Epithelial cell of proximal tubule (primary cell): ENCODE results near the gene SNX19. TPM values are rescaled to one million over a fixed set of nuclear protein-coding genes. Genes with fewer than 3 reads are reported as not detected.

ENCODE experiments used
- DNase-seq: peaks from one replicate; pipeline ENCODE4 v3.0.0-alpha.2; 2011; ENCODE audit warnings: low read depth
- H3K4me3 ChIP-seq: 2 replicates; pipeline ENCODE4 v1.5.1; 2011; ENCODE audit warnings: low read depth, mild to moderate bottlenecking, low read length
- total RNA-seq: library from RNA; depleted of rRNA; stranded (reverse); fragments of >200 nt; gene quantifications from 2 replicates; pipeline ENCODE4 v1.2.3, GENCODE V29; 2015
- TF ChIP-seq, protein P1 (sequence below): conservative IDR thresholded peaks from 2 replicates; pipeline ENCODE4 v1.5.1; 2012; ENCODE audit warnings: low read depth, mild to moderate bottlenecking, low read length

SNX19 gene
- total RNA-seq, 1 donor from 2014 or later = 43.5 TPM

DNA sequence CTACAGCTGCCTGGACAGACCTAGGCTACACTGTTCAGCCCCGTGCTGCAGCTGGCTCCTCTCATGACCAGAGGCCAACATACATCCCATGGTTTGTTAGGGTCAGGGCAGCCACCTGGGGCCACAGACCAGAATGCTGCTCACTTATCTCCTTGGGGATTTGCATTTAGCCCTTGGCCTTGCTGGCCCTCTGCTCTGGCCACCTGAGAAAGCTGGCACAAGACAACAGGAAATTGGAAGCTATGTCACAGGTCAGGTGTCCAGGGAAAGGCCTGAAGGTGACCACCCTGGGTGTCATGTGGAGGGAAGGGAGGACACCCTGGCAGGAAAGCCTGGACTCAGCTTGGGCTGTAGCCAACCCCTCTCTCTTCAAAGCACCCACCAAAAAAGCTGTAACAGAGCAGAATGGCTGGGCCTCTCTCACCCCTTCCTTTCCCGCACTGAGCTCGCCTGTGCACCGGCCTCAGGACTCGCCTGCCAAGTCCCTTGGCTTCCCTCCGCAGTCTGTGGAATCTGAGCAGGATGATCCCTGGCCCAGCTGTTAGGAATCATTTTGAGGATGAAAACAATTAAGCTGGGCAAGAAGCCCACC, 86.3 kb downstream of the SNX19 start:
- no peak overlapping the region for H3K4me3 ChIP-seq
- no peak for DNase-seq
- TF ChIP-seq, protein P1, sequence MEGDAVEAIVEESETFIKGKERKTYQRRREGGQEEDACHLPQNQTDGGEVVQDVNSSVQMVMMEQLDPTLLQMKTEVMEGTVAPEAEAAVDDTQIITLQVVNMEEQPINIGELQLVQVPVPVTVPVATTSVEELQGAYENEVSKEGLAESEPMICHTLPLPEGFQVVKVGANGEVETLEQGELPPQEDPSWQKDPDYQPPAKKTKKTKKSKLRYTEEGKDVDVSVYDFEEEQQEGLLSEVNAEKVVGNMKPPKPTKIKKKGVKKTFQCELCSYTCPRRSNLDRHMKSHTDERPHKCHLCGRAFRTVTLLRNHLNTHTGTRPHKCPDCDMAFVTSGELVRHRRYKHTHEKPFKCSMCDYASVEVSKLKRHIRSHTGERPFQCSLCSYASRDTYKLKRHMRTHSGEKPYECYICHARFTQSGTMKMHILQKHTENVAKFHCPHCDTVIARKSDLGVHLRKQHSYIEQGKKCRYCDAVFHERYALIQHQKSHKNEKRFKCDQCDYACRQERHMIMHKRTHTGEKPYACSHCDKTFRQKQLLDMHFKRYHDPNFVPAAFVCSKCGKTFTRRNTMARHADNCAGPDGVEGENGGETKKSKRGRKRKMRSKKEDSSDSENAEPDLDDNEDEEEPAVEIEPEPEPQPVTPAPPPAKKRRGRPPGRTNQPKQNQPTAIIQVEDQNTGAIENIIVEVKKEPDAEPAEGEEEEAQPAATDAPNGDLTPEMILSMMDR = no peak

DNA sequence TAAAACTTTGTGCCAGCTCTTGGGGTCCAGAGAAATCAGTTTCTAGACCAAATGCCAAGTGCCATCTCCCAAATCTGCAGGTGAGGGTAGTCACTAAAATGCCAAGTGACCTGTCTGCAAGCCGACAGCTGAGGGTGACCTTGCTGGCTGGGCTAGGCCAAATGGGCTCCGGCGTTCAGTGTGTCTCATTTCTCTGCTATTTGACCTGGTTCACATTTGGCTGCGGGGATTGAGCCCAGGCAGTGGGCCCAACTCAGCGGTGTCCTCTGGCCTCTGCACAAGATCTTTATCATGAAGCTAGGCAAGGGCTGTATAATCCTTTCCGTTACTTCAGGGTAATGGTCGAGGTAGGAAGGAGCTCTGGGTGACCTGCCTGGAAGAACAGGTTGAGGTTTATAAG, 87.5 kb downstream of the SNX19 start:
- TF ChIP-seq, protein P1 = no peak
- DNase-seq = no peak
- H3K4me3 ChIP-seq = no peak overlapping the region

DNA sequence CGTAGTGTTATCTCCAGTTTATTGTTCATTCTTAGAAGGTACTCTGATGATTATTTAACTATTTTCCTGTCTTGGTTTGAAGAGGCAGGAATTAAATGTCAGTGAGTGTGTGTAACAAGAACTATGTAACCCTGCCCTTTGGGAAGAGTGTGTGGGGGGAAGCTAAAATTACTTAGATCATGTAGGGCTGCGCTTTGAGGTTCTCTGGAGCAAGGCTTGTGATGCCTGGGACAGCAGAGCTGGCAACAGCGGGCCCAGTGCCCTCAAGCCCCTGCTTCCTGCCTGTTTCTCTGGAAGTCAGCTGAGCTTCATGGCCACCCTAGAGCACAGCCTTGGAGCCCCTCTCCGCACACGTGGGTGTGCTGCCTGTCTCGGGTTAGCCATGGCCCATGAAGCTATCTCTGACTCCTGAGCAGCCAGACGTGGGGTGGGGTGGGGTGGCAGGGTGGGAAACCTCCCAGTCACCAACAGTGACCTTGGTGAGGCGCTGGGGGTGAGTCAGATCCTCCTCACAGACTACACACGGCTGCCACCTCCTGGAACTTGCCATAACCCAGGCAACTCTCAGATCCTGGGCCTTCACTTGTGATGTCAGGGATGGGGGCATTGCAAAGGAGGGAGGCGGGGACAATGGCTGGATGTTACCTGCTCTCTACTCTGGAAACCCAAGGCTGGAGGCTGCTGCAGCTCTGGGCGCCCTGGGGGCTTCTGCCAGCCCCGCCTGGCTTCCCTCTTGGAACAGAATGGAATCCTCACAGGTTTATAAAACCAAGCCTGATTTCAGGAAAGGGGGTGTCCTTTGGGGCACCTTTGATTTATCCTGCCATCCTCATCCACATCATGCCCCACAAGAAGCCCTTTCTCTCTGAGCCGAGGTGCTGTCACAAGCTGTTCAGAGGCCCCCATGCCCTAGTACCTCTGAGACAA, 88.6 kb downstream of the SNX19 start:
- DNase-seq = no peak
- H3K4me3 ChIP-seq = no peak overlapping the region
- TF ChIP-seq, protein P1 = peak; percentile 89

DNA sequence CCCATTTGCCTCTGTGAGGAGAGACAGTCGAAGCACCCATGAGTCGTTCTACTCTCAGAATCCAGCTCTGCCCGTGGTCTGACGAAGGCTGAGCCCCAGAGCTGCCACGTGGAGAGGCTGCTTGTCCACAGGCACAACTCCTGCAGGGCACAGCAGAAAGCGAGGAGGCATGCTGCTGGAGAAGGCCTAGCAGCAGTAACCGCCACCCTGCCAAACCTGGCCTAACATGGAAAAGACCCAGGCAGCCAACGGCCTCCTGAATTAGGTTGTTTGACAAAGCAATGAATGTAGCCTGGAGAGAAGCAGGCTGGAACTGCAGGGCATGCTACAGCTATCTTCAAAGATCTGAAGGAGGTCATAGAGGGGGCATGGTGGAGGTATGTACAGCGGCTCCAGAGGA, 89.7 kb downstream of the SNX19 start:
- H3K4me3 ChIP-seq = no peak overlapping the region
- DNase-seq = no peak
- TF ChIP-seq, protein P1 = no peak

DNA sequence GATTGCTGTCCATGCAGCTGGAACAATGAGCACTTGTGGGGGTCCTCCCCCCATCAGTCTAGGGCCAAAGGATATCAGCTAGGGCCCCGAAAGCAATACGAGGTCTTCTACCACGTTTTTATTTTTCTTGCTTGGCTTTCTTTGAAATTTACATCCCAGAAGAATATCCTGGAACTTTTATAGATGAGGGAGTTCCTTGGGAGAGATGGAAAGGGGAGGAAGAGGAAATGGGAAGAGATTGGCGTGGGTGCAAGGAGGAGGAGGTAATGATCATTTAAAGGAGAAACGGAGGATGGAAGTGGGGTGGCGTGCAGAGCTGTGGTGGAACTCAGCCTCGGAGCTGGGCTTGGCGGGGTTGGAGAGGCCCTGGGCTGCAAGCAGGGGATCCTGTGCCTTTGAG, 90.3 kb downstream of the SNX19 start:
- H3K4me3 ChIP-seq = no peak overlapping the region
- DNase-seq = no peak
- TF ChIP-seq, protein P1 = no peak

DNA sequence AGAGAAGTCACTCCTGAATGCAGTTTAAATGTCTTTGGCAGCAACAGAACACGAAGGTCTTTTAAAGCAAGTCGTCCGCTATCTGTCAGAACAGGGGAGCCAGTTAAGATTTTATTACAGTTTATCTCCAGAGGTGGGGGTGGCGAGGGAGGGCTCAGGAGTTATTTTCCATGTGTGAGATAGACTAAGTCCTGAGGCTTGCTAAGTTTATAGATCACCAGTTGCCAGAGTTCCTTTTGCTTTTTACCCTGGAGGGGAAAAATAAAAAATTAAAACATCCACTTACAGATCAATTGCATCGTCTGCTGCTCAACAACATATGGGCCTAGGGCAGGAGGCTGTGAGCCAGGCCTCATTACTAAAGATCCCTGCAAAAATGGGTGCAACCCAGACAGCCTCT, 90.7 kb downstream of the SNX19 start:
- no peak for DNase-seq
- TF ChIP-seq, protein P1 = no peak
- no peak overlapping the region for H3K4me3 ChIP-seq
